SU-DHL-6 (cell line): ENCODE results near the gene FOLR3.

Source experiments
- H2AFZ ChIP-seq: fragments of 200-600 bp; sonication (generic); 2 replicates; pipeline ENCODE4 v1.6.1; 2014; ENCODE audit warnings: low read depth, mild to moderate bottlenecking, moderate library complexity, mixed read lengths, antibody characterized with exemption, low read length; ENCODE audit not compliant: severe bottlenecking
- H3F3A ChIP-seq: fragments of 200-600 bp; shearing (Covaris generic); 2 replicates; pipeline ENCODE4 v1.6.0; 2016; ENCODE audit warnings: antibody characterized with exemption, mild to moderate bottlenecking; ENCODE audit not compliant: insufficient read depth
- H3K27ac ChIP-seq: fragments of 200-600 bp; sonication (generic); 2 replicates; pipeline ENCODE4 v1.5.1; 2016; ENCODE audit warnings: low read depth, mild to moderate bottlenecking, low read length, moderate library complexity, mixed read lengths
- H3K27me3 ChIP-seq: fragments of 200-600 bp; sonication (generic), shearing (Covaris generic); 2 replicates; pipeline ENCODE4 v1.6.0; 2014; ENCODE audit warnings: mild to moderate bottlenecking, low read length
- H3K36me3 ChIP-seq: fragments of 200-600 bp; sonication (generic); 2 replicates; pipeline ENCODE4 v1.6.1; 2014; ENCODE audit warnings: mild to moderate bottlenecking, low read length, mixed read lengths
- H3K4me2 ChIP-seq: fragments of 300-600, 200-600 bp; shearing (Covaris generic), sonication (generic); 2 replicates; pipeline ENCODE4 v1.6.0; 2014; ENCODE audit warnings: low read length, low read depth, mild to moderate bottlenecking; ENCODE audit not compliant: poor library complexity, severe bottlenecking
- H3K4me3 ChIP-seq: fragments of 200-600 bp; sonication (generic); 2 replicates; pipeline ENCODE4 v1.5.1; 2014; ENCODE audit warnings: antibody characterized with exemption, low read length, mild to moderate bottlenecking, mixed read lengths; ENCODE audit not compliant: insufficient read depth, poor library complexity, severe bottlenecking
- H3K79me2 ChIP-seq: fragments of 200-600 bp; sonication (generic); 2 replicates; pipeline ENCODE4 v1.6.1; 2014; ENCODE audit warnings: mild to moderate bottlenecking, low read length, moderate library complexity; ENCODE audit not compliant: insufficient read depth
- H3K9ac ChIP-seq: fragments of 200-600 bp; sonication (generic); 2 replicates; pipeline ENCODE4 v1.7.0; 2014; ENCODE audit warnings: mild to moderate bottlenecking, low read length
- H3K9me2 ChIP-seq: fragments of 200-600 bp; sonication (generic); replicated peaks from 2 replicates; pipeline ENCODE4 v1.6.1; 2014; ENCODE audit warnings: low read length; ENCODE audit not compliant: insufficient read depth
- H3K9me3 ChIP-seq: fragments of 200-600 bp; sonication (generic); 2 replicates; pipeline ENCODE4 v1.6.1; 2014; ENCODE audit warnings: low read length, mixed read lengths; ENCODE audit not compliant: insufficient read depth
- H4K20me1 ChIP-seq: fragments of 200-600 bp; sonication (generic); 2 replicates; pipeline ENCODE4 v1.6.1; 2014; ENCODE audit warnings: low read depth, mild to moderate bottlenecking, antibody characterized with exemption, low read length, moderate library complexity, mixed read lengths
- EZH2phosphoT487 ChIP-seq: fragments of 200-600 bp; sonication (generic), shearing (Covaris generic); conservative IDR thresholded peaks from 2 replicates; pipeline ENCODE4 v1.6.1; 2018; ENCODE audit warnings: mild to moderate bottlenecking, antibody characterized with exemption, low read length, moderate library complexity, mixed read lengths
- TF ChIP-seq, protein P1 (sequence below): fragments of 200-600 bp; sonication (generic); IDR thresholded peaks from one replicate; pipeline ENCODE4 v1.5.1; 2017; ENCODE audit warnings: antibody characterized with exemption, mild to moderate bottlenecking, low read length, moderate library complexity; ENCODE audit not compliant: insufficient read depth, poor library complexity, severe bottlenecking

FOLR3 gene

DNA sequence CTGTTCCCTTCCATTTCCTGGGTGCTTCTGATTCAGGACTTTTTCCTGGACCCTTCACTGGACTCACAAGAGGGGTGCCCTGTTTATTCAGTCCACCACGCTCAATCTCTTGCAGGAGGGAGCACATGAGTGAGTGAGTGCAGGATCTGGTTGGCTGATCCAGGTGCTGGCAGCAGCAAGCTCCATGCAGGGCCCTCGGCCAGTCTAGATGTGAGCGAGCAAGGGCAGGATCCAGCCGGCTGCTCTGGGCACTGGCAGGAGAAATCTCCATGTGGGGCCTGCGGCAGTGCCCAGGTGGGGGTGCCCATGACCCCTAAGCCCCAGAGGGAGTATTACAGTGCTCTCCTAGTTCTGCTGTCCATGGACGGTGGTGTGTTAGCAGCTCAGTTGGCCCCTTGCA is 11.5 kb upstream of the FOLR3 start:
- H3K79me2 ChIP-seq, result no peaks in the 10 kb centered on the region
- H3F3A ChIP-seq, result no peaks in the 10 kb centered on the region
- H3K9me2 ChIP-seq, result no peaks in the 10 kb centered on the region
- TF ChIP-seq, protein P1, sequence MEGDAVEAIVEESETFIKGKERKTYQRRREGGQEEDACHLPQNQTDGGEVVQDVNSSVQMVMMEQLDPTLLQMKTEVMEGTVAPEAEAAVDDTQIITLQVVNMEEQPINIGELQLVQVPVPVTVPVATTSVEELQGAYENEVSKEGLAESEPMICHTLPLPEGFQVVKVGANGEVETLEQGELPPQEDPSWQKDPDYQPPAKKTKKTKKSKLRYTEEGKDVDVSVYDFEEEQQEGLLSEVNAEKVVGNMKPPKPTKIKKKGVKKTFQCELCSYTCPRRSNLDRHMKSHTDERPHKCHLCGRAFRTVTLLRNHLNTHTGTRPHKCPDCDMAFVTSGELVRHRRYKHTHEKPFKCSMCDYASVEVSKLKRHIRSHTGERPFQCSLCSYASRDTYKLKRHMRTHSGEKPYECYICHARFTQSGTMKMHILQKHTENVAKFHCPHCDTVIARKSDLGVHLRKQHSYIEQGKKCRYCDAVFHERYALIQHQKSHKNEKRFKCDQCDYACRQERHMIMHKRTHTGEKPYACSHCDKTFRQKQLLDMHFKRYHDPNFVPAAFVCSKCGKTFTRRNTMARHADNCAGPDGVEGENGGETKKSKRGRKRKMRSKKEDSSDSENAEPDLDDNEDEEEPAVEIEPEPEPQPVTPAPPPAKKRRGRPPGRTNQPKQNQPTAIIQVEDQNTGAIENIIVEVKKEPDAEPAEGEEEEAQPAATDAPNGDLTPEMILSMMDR, result no peak
- no peak for TF ChIP-seq EZH2phosphoT487
- no peaks in the 10 kb centered on the region for H4K20me1 ChIP-seq
- 0 out of 2 replicates have a peak, but pooled peaks cover 2% of the 10 kb centered on the region for H3K36me3 ChIP-seq
- no peak overlapping the region for H3K27ac ChIP-seq
- H3K9ac ChIP-seq, result no peak overlapping the region
- no peak overlapping the region for H3K4me2 ChIP-seq
- no peak overlapping the region for H2AFZ ChIP-seq
- no peak overlapping the region for H3K4me3 ChIP-seq
- H3K27me3 ChIP-seq, result no peaks in the 10 kb centered on the region
- H3K9me3 ChIP-seq, result peaks cover 51% of the 10 kb centered on the region; the same call in 1 of the 2 replicates

DNA sequence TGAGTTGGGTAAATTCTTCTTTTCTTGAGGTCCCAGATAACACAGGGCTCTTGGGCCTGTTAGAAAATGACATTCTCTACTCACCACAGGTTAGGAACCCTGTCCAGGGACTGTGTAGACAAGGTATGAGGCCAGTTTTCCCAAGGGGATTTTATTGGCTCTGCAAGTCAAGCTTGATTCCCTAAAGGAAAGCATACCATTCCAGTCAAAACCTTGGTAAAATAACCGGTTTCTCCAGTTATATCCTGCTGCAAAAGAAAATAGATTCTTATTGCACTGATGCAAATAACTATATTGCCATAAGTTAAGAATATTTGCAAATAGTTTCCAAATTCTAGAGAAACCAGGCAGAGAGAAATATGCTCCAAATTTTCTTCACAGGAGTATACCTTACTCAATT is 9.6 kb upstream of the FOLR3 start:
- H3K27ac ChIP-seq, result no peak overlapping the region
- no peaks in the 10 kb centered on the region for H3K27me3 ChIP-seq
- no peak overlapping the region for H3K9ac ChIP-seq
- H3K9me3 ChIP-seq, result peaks cover 56% of the 10 kb centered on the region; the same call in 1 of the 2 replicates
- H3K4me3 ChIP-seq, result no peak overlapping the region
- H3K79me2 ChIP-seq, result no peaks in the 10 kb centered on the region
- H3K9me2 ChIP-seq, result no peaks in the 10 kb centered on the region
- no peaks in the 10 kb centered on the region for H4K20me1 ChIP-seq
- no peak for TF ChIP-seq EZH2phosphoT487
- TF ChIP-seq, protein P1, result no peak
- no peak overlapping the region for H2AFZ ChIP-seq
- H3K36me3 ChIP-seq, result 0 out of 2 replicates have a peak, but pooled peaks cover 2% of the 10 kb centered on the region
- no peak overlapping the region for H3K4me2 ChIP-seq
- no peaks in the 10 kb centered on the region for H3F3A ChIP-seq

DNA sequence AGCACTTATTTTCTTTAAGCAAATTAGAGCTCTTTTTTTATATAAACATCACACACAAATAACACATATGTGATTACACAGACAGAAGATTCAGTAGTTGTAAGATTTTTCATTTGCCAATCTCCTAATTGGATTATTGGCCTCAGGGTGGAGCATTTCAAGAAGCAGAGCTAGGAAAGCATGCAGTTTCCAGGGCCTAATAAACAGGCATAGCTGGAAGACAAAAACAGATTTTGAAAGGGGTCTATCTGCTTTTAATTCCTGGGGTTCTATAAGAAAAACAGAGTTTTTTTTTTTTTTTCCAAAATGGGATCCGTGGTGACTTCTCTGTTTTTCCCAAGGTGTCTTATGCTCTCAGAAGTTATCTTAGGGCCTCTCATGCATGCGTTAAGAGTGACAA is 7.6 kb upstream of the FOLR3 start:
- Histone ChIP-seq H3F3A (no peaks in the 10 kb centered on the region), H3K79me2 (no peaks in the 10 kb centered on the region), H4K20me1 (no peaks in the 10 kb centered on the region), H3K4me3 (no peak overlapping the region), H2AFZ (no peak overlapping the region), H3K9me3 (peaks cover 56% of the 10 kb centered on the region; the same call in 1 of the 2 replicates), H3K27ac (no peak overlapping the region), H3K27me3 (no peaks in the 10 kb centered on the region), H3K9ac (no peak overlapping the region), H3K9me2 (no peaks in the 10 kb centered on the region), H3K36me3 (0 out of 2 replicates have a peak, but pooled peaks cover 2% of the 10 kb centered on the region), H3K4me2 (no peak overlapping the region)
- TF ChIP-seq, protein P1, result no peak
- TF ChIP-seq EZH2phosphoT487, result no peak

DNA sequence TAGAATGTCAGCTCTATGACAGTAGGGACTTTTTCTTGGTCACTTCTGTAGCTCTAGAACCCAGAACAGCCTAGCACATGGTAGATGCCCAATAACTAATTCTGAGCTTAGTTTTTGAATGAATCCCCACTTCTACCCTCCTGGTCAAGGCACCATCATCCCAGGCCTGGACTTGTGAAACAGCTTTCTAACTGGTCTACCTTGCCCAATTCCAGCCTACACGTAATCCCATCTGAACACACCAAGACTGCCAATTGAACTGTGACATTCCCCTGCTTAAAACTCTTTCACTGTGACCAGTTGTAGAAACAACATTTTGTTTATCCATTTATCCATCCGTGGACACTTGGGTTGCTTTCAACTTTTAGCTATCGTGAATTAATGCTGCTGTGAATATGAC is 6.1 kb upstream of the FOLR3 start:
- Histone ChIP-seq H3K27ac (no peak overlapping the region), H3K9me2 (no peaks in the 10 kb centered on the region), H4K20me1 (no peaks in the 10 kb centered on the region), H3K9ac (no peak overlapping the region), H3K36me3 (0 out of 2 replicates have a peak, but pooled peaks cover 2% of the 10 kb centered on the region), H3K4me2 (no peak overlapping the region), H3K9me3 (peaks cover 46% of the 10 kb centered on the region; the same call in 1 of the 2 replicates), H3F3A (no peaks in the 10 kb centered on the region), H3K27me3 (no peaks in the 10 kb centered on the region), H2AFZ (no peak overlapping the region), H3K4me3 (no peak overlapping the region), H3K79me2 (no peaks in the 10 kb centered on the region)
- TF ChIP-seq EZH2phosphoT487, result no peak
- TF ChIP-seq, protein P1, result no peak
